OCI-LY7 (cell line): ENCODE results near the gene TAMM41. TPM values are rescaled to one million over a fixed set of nuclear protein-coding genes. Genes with fewer than 3 reads are reported as not detected.

Experiments
- BruUV-seq: library from RNA; stranded (reverse); fragments of 400-500 nt; replicated peaks from 2 replicates; lab custom pipeline; 2021; lab: Mats Ljungman, UMichigan
- CTCF ChIA-PET: fragments of 300-600 bp; sonication (Branson Sonifier 250); formaldehyde crosslinking; loops from one replicate; lab custom pipeline; 2022; ENCODE audit warnings: antibody characterized with exemption; ENCODE audit not compliant: unreplicated experiment; lab: Charles Lee
- POLR2A ChIA-PET: fragments of 300-600 bp; sonication (Branson Sonifier 250); formaldehyde crosslinking; loops from one replicate; lab custom pipeline; 2022; ENCODE audit warnings: antibody characterized with exemption; lab: Charles Lee
- DNase-seq: peaks from one replicate; pipeline ENCODE4 v3.0.0-alpha.2; 2015; ENCODE audit warnings: low spot score
- H2AFZ ChIP-seq: fragments of 200-600 bp; sonication (generic), shearing (Covaris generic); 2 replicates; pipeline ENCODE4 v1.6.1; 2014; ENCODE audit warnings: mild to moderate bottlenecking, antibody characterized with exemption, low read length, moderate library complexity
- H3K27ac ChIP-seq: fragments of 200-600 bp; sonication (generic); 2 replicates; pipeline ENCODE4 v1.5.1; 2014; ENCODE audit warnings: mixed run types, low read depth, mild to moderate bottlenecking, moderate library complexity, low read length, inconsistent platforms; ENCODE audit not compliant: poor library complexity, severe bottlenecking
- H3K36me3 ChIP-seq: fragments of 200-600 bp; sonication (generic); 2 replicates; pipeline ENCODE4 v1.6.1; 2014; ENCODE audit warnings: mild to moderate bottlenecking, antibody characterized with exemption, low read length, moderate library complexity, mixed read lengths; ENCODE audit not compliant: insufficient read depth
- H3K4me1 ChIP-seq: fragments of 200-600 bp; sonication (generic); 2 replicates; pipeline ENCODE4 v1.5.1; 2014; ENCODE audit warnings: mild to moderate bottlenecking, low read length; ENCODE audit not compliant: insufficient read depth, poor library complexity, severe bottlenecking
- H3K4me2 ChIP-seq: fragments of 200-600 bp; sonication (generic); 2 replicates; pipeline ENCODE4 v1.6.1; 2014; ENCODE audit warnings: mild to moderate bottlenecking, low read length
- H3K4me3 ChIP-seq: fragments of 200-600 bp; sonication (generic); 2 replicates; pipeline ENCODE4 v1.5.1; 2014; ENCODE audit warnings: mild to moderate bottlenecking, low read depth, low read length; ENCODE audit not compliant: poor library complexity, severe bottlenecking
- H3K79me2 ChIP-seq: fragments of 200-600 bp; sonication (generic); 2 replicates; pipeline ENCODE4 v1.6.1; 2016; ENCODE audit warnings: low read depth, mild to moderate bottlenecking, low read length, moderate library complexity, mixed read lengths; ENCODE audit not compliant: insufficient read depth
- H3K9me2 ChIP-seq: fragments of 200-600 bp; sonication (generic); 2 replicates; pipeline ENCODE4 v1.6.1; 2016; ENCODE audit warnings: mild to moderate bottlenecking, low read length, mixed read lengths; ENCODE audit not compliant: insufficient read depth
- H3K9me3 ChIP-seq: fragments of 200-600 bp; sonication (generic); 2 replicates; pipeline ENCODE4 v1.6.1; 2014; ENCODE audit warnings: mild to moderate bottlenecking, mixed run types, low read length, mixed read lengths
- H4K20me1 ChIP-seq: fragments of 200-600 bp; sonication (generic); 2 replicates; pipeline ENCODE4 v1.6.1; 2014; ENCODE audit warnings: mild to moderate bottlenecking, antibody characterized with exemption, low read length, moderate library complexity, mixed read lengths; ENCODE audit not compliant: insufficient read depth
- CTCF ChIP-seq: fragments of 200-600 bp; sonication (generic); conservative IDR thresholded peaks from 2 replicates; pipeline ENCODE4 v1.5.1; 2014; ENCODE audit warnings: mild to moderate bottlenecking, antibody characterized with exemption, low read length, moderate library complexity, mixed read lengths
- EZH2phosphoT487 ChIP-seq: fragments of 200-600 bp; sonication (generic); IDR thresholded peaks from 2 replicates; pipeline ENCODE4 v1.6.1; 2018; ENCODE audit warnings: low read depth, borderline replicate concordance, mild to moderate bottlenecking, mixed run types, antibody characterized with exemption, low read length, moderate library complexity, mixed read lengths
- intact Hi-C: fragments of 100-400 bp; cut with micrococcal nuclease; formaldehyde crosslinking; loops from one replicate; pipeline ENCODE4 v1.10.0; 2022; ENCODE audit not compliant: unreplicated experiment
- total RNA-seq, 2 experiments: library from RNA; depleted of rRNA in 1 of 2; stranded (reverse); fragments of >200 nt in 1 of 2; shearing (Covaris generic) in 1 of 2; gene quantifications; 2 replicates each; pipeline ENCODE4 v1.2.3, GENCODE V29; 2014 to 2022

Gene TAMM41
- total RNA-seq, 2 experiments from 2014 or later: 14.6 to 47.9 TPM

- no peaks in the 10 kb centered on the region for H3K9me2 ChIP-seq
- no peak overlapping the region for H3K4me3 ChIP-seq
- H4K20me1 ChIP-seq: no peaks in the 10 kb centered on the region
- BruUV-seq: no TSS peak
- no peaks in the 10 kb centered on the region for H3K79me2 ChIP-seq
- DNase-seq: no peak
- peaks cover 65% of the 10 kb centered on the region for H3K36me3 ChIP-seq
- ChIA-PET POLR2A (no interaction called here), CTCF (no interaction called here)
- no peak for TF ChIP-seq EZH2phosphoT487
- no peak for TF ChIP-seq CTCF
- H3K4me1 ChIP-seq: no peaks in the 10 kb centered on the region
- intact Hi-C loops: no loop called here
- no peaks in the 10 kb centered on the region for H3K9me3 ChIP-seq
- H3K27ac ChIP-seq: no peak overlapping the region
- H2AFZ ChIP-seq: no peak overlapping the region
- no peak overlapping the region for H3K4me2 ChIP-seq
These were observed 36.4 kb downstream of the TAMM41 start for GRCh38 chr3:11810276-11810675.

GRCh38 chr3:11808231-11808630, 38.5 kb downstream of the TAMM41 start:
- CTCF ChIA-PET: no interaction called here
- Histone ChIP-seq H3K4me1 (no peaks in the 10 kb centered on the region), H4K20me1 (no peaks in the 10 kb centered on the region), H3K4me2 (no peak overlapping the region), H3K9me2 (no peaks in the 10 kb centered on the region), H3K9me3 (no peaks in the 10 kb centered on the region), H3K79me2 (no peaks in the 10 kb centered on the region), H3K36me3 (peaks cover 70% of the 10 kb centered on the region), H3K27ac (no peak overlapping the region), H3K4me3 (no peak overlapping the region), H2AFZ (no peak overlapping the region)
- no TSS peak for BruUV-seq
- DNase-seq: no peak
- intact Hi-C loops: no loop called here
- no peak for TF ChIP-seq CTCF
- TF ChIP-seq EZH2phosphoT487: no peak
- POLR2A ChIA-PET: interaction anchor here (0.6 kb wide), 1 partner anchor 638 kb away, joined by 3 read pairs; no protein-coding TSS in a partner anchor

GRCh38 chr3:11807686-11808085, 39.0 kb downstream of the TAMM41 start:
- peaks cover 1% of the 10 kb centered on the region; the same call in 1 of the 2 replicates for H3K9me3 ChIP-seq
- TF ChIP-seq EZH2phosphoT487 (no peak), CTCF (no peak)
- DNase-seq: no peak
- intact Hi-C loops: no loop called here
- H3K9me2 ChIP-seq: no peaks in the 10 kb centered on the region
- H4K20me1 ChIP-seq: no peaks in the 10 kb centered on the region
- no peak overlapping the region for H3K4me2 ChIP-seq
- BruUV-seq: no TSS peak
- CTCF ChIA-PET: no interaction called here
- peaks cover 72% of the 10 kb centered on the region for H3K36me3 ChIP-seq
- H3K27ac ChIP-seq: no peak overlapping the region
- no peak overlapping the region for H2AFZ ChIP-seq
- H3K4me1 ChIP-seq: no peaks in the 10 kb centered on the region
- H3K4me3 ChIP-seq: no peak overlapping the region
- H3K79me2 ChIP-seq: no peaks in the 10 kb centered on the region
- POLR2A ChIA-PET: interaction anchor here (0.9 kb wide), 1 partner anchor 12 kb away, joined by 3 read pairs; no protein-coding TSS in a partner anchor
